Adipocyte (in vitro differentiated cells): ENCODE results near the gene TMPRSS3.

Experiments
- DNase-seq: peaks from one replicate; pipeline ENCODE4 v3.0.0-alpha.2; 2015; ENCODE audit warnings: low read depth
- H3K27me3 ChIP-seq: replicated peaks from 2 replicates; pipeline ENCODE4 v1.7.0; 2013; ENCODE audit warnings: mild to moderate bottlenecking, low read length, moderate library complexity; ENCODE audit not compliant: control insufficient read depth, insufficient read depth
- H3K36me3 ChIP-seq: 2 replicates; pipeline ENCODE4 v1.7.0; 2013; ENCODE audit warnings: low read length, mild to moderate bottlenecking, moderate library complexity; ENCODE audit not compliant: control insufficient read depth, insufficient read depth, severe bottlenecking
- H3K4me1 ChIP-seq: 2 replicates; pipeline ENCODE4 v1.7.0; 2013; ENCODE audit warnings: mild to moderate bottlenecking, low read length, moderate library complexity; ENCODE audit not compliant: control insufficient read depth, insufficient read depth
- H3K4me3 ChIP-seq: 2 replicates; pipeline ENCODE4 v1.7.0; 2013; ENCODE audit warnings: mild to moderate bottlenecking, low read length, moderate library complexity
- H3K9ac ChIP-seq: 2 replicates; pipeline ENCODE4 v1.7.0; 2013; ENCODE audit warnings: mild to moderate bottlenecking, low read length, moderate library complexity
- H3K9me3 ChIP-seq: 2 replicates; pipeline ENCODE4 v1.7.0; 2013; ENCODE audit warnings: mild to moderate bottlenecking, low read length, moderate library complexity; ENCODE audit not compliant: control insufficient read depth

TMPRSS3 gene

DNA sequence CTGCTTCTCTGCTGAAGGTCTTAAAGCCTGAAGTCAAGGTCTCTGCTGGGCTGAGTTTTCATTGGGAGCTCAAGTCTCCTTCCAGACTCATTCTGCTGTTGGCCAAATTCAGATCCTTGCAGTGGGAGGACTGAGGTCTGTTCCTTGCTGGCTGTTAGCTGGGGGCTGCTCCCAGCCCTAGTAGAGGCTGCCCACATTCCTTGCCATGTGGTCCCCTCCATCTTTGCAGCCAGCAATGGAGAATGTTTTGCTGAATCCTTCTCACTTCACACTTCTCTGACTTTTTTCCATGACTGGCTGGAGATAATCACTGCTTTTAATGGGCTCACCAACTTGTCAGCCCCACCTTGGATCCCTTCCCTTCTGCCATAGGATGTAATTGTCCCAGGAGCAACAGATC lies 41.1 kb upstream of the TMPRSS3 start:
- H3K36me3 ChIP-seq, result no peaks in the 10 kb centered on the region
- peaks cover 18% of the 10 kb centered on the region for H3K9me3 ChIP-seq
- H3K27me3 ChIP-seq, result peaks cover 12% of the 10 kb centered on the region
- no peaks in the 10 kb centered on the region for H3K4me1 ChIP-seq
- no peak overlapping the region for H3K4me3 ChIP-seq
- DNase-seq, result no peak
- H3K9ac ChIP-seq, result no peak overlapping the region

- Histone ChIP-seq H3K4me3 (no peak overlapping the region), H3K4me1 (no peaks in the 10 kb centered on the region), H3K9ac (no peak overlapping the region), H3K36me3 (no peaks in the 10 kb centered on the region), H3K27me3 (peaks cover 7% of the 10 kb centered on the region), H3K9me3 (peaks cover 19% of the 10 kb centered on the region)
- DNase-seq, result no peak
These were observed 40.0 kb upstream of the TMPRSS3 start for GRCh38 chr21:42435833-42436232.

DNA sequence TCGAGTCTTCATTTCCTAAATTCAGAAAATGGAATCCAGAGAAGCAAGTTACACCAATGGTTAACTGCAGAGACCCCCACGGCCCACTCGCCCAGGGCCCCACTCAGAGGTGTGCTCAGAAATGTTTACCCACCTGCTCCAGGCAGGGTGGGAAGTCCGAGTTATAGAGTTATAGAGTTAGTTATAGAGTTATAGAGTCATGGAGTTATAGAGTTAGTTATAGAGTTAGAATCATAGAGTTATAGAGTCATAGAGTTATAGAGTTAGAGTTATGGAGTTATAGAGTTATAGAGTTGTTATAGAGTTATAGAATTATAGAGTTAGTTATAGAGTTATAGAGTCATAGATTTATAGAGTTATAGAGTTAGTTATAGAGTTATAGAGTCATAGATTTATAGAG lies 39.5 kb upstream of the TMPRSS3 start:
- Histone ChIP-seq H3K36me3 (no peaks in the 10 kb centered on the region), H3K9ac (no peak overlapping the region), H3K27me3 (peaks cover 7% of the 10 kb centered on the region), H3K9me3 (peaks cover 19% of the 10 kb centered on the region), H3K4me3 (no peak overlapping the region), H3K4me1 (no peaks in the 10 kb centered on the region)
- DNase-seq, result no peak

GRCh38 chr21:42434884-42435283 lies 39.0 kb upstream of the TMPRSS3 start:
- H3K9ac ChIP-seq, result no peak overlapping the region

DNA sequence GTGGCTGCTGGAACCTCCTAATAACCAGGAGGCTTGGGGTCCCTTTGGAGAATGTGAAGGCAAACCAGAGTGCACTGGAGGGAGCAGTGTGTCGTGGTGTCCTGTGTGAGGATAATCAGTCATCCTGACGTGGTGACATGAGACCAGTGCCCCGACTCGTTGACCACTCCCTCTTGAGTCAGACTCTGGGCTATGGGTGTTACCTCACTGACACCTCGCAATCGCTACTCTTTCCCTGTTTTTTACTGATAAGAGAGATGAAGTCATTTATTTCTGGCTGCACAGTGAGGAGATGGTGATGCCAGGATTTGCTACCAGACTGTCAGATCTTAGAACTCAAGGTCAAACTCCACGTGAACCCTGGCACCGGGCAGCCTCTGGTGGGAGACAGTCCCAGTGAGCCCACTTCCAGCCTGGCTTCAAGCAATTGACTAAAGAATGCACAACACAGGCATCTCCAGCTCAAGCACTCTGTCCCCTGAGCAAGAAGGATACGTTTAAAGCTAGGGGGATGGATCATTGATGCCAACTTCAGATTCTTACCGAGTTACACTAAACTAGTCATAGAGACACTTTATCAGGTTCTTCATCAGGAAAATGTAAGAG lies 38.2 kb upstream of the TMPRSS3 start:
- no peak for DNase-seq
- Histone ChIP-seq H3K4me1 (no peaks in the 10 kb centered on the region), H3K9ac (no peak overlapping the region)

More at GRCh38 chr21:42434884-42435283, 39.0 kb upstream of the TMPRSS3 start:
- Histone ChIP-seq H3K4me1 (no peaks in the 10 kb centered on the region), H3K4me3 (no peak overlapping the region), H3K27me3 (peaks cover 7% of the 10 kb centered on the region), H3K9me3 (peaks cover 19% of the 10 kb centered on the region), H3K36me3 (no peaks in the 10 kb centered on the region)
- DNase-seq, result no peak

GRCh38 chr21:42432695-42433094 lies 36.8 kb upstream of the TMPRSS3 start:
- H3K9me3 ChIP-seq, result peaks cover 19% of the 10 kb centered on the region
- no peak overlapping the region for H3K9ac ChIP-seq
- no peaks in the 10 kb centered on the region for H3K4me1 ChIP-seq
- no peak overlapping the region for H3K4me3 ChIP-seq
- DNase-seq, result no peak
- peaks cover 17% of the 10 kb centered on the region for H3K27me3 ChIP-seq
- no peaks in the 10 kb centered on the region for H3K36me3 ChIP-seq

More for the DNA sequence above, 38.2 kb upstream of the TMPRSS3 start:
- Histone ChIP-seq H3K9me3 (peaks cover 19% of the 10 kb centered on the region), H3K4me3 (no peak overlapping the region), H3K27me3 (peaks cover 9% of the 10 kb centered on the region), H3K36me3 (no peaks in the 10 kb centered on the region)

- Histone ChIP-seq H3K27me3 (peaks cover 24% of the 10 kb centered on the region), H3K4me1 (no peaks in the 10 kb centered on the region), H3K36me3 (no peaks in the 10 kb centered on the region), H3K9me3 (peaks cover 17% of the 10 kb centered on the region), H3K9ac (no peak overlapping the region), H3K4me3 (no peak overlapping the region)
- DNase-seq, result no peak
These were observed 35.3 kb upstream of the TMPRSS3 start for GRCh38 chr21:42431196-42431595.

- peaks cover 17% of the 10 kb centered on the region for H3K9me3 ChIP-seq
- no peak overlapping the region for H3K4me3 ChIP-seq
- no peak overlapping the region for H3K9ac ChIP-seq
- H3K36me3 ChIP-seq, result no peaks in the 10 kb centered on the region
- H3K27me3 ChIP-seq, result peaks cover 29% of the 10 kb centered on the region
- no peaks in the 10 kb centered on the region for H3K4me1 ChIP-seq
- no peak for DNase-seq
These were observed 34.7 kb upstream of the TMPRSS3 start for GRCh38 chr21:42430521-42430920.

GRCh38 chr21:42429856-42430255 lies 34.0 kb upstream of the TMPRSS3 start:
- Histone ChIP-seq H3K4me1 (no peaks in the 10 kb centered on the region), H3K9me3 (peaks cover 17% of the 10 kb centered on the region), H3K27me3 (peaks cover 36% of the 10 kb centered on the region), H3K4me3 (no peak overlapping the region), H3K36me3 (no peaks in the 10 kb centered on the region), H3K9ac (no peak overlapping the region)
- no peak for DNase-seq

- H3K27me3 ChIP-seq, result peaks cover 44% of the 10 kb centered on the region
- H3K36me3 ChIP-seq, result no peaks in the 10 kb centered on the region
- H3K9me3 ChIP-seq, result peaks cover 17% of the 10 kb centered on the region
- no peak overlapping the region for H3K4me3 ChIP-seq
- H3K9ac ChIP-seq, result no peak overlapping the region
- DNase-seq, result no peak
- no peaks in the 10 kb centered on the region for H3K4me1 ChIP-seq
These were observed 33.2 kb upstream of the TMPRSS3 start for GRCh38 chr21:42429021-42429420.

DNA sequence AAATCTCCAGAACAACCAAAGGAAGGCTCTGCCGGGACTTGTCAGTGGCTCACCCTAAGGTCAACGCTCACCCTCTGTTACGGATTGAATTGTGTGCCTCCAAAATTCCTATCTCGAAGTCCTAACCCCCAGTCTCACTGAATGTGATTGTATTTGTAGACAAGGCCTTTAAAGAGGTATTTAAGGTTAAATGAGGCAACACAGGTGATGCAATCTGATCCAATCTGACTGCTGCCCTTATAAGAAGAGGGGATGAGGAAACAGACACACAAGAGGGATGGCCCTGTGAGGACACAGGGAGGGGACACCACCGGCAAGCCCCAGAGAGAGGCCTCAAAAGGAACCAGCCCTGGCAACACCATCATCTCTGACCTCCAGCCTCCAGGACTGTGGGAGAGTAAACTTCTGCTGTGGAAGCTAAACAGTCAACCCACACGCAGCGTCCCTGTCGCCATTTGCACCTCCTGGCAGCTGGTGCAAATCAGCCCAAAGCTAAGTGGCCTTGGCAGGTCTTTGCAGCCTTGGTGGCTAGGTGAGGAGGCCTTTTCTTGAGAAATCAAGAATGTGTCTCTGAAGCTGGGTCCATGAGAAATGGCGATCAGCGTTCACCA lies 32.1 kb upstream of the TMPRSS3 start:
- H3K4me1 ChIP-seq, result no peaks in the 10 kb centered on the region
- H3K9ac ChIP-seq, result no peak overlapping the region
- no peak overlapping the region for H3K4me3 ChIP-seq
- H3K9me3 ChIP-seq, result peaks cover 11% of the 10 kb centered on the region
- no peaks in the 10 kb centered on the region for H3K36me3 ChIP-seq
- peaks cover 55% of the 10 kb centered on the region for H3K27me3 ChIP-seq
- no peak for DNase-seq
